Measurements from ENCODE around the gene ARHGAP15.

The ARHGAP15 gene

DNA sequence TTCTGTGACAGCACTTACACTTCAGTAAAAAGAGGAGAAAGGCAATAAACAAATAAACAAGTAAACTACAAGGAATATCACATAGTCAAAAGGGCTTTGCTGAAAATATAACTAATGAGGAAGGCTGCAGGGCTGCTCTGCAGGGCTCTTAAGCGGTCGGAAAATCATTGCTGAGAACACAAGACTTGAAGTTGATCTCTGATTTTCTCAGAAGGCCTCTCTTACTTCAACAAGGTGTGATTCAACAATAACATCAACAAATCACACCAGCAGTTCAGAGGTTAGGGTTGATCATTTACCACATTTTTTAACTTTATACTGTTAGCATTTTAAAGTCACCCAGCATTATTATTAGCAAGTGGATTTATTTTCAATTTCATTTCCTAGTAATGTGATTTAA, 215.6 kb downstream of the ARHGAP15 start:
- no peak for DNase-seq (ENCODE audit: low read depth in 2 of 2)

DNA sequence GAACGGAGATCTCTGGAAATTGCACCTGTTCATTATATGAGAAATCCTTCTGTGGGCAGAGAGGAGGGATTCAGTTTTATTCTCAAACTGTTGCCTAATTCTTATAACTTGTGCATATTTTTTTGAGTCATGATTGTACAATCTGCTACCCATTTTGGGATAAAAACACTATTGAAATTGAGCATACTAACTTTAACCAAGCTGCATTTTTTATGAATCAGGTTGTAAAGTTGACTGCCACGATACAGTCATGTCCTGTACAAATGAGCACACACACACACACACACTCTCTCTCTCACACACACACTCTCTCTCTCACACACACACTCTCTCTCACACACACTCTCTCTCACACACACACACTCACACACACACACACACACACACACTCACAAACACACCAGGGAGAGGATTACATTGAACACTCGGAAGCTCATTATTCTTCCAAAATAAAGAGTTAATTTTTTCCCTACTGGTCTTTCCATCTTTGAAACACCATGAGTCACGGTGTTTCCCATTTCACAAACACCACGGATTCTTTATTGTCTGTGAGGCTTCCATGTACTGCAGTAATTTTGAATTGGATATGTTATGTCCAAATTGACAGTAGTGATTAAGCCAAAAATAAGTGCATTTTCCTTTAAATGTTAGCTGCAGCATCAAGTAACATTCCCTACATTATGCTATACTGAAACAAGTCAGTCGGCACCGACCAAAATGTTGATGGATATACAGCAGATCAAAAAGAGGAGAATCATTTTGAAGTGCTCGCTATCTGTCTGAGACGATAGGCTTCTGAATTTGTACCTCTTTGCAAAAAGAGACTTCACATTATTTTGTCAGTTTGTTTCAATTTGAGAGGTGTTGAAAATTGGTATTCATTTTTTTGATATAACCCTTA, 216.9 kb downstream of the ARHGAP15 start:
- DNase-seq (ENCODE audit: low read depth in 2 of 2), result no peak

DNA sequence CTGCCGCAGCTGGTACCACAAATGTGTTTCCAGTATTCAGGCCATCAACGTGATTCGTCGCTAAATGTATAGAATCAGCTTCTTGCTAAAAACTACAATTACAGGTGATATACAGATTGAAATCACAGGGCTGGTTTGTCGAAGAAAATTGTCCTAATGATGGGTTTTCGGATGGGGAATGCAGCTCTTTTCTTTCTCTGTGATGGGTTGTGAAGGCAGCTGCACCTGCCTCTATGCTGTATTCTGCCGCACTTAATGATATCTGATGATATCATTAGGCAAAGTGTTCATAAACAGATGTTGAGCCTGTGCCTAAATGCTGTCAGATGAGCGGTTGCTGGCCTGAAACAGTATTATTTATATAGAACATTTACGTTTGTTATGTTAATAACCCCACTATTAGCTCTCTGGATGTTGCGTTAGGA, 218.1 kb downstream of the ARHGAP15 start:
- DNase-seq (ENCODE audit: low read depth in 2 of 2), result no peak

DNA sequence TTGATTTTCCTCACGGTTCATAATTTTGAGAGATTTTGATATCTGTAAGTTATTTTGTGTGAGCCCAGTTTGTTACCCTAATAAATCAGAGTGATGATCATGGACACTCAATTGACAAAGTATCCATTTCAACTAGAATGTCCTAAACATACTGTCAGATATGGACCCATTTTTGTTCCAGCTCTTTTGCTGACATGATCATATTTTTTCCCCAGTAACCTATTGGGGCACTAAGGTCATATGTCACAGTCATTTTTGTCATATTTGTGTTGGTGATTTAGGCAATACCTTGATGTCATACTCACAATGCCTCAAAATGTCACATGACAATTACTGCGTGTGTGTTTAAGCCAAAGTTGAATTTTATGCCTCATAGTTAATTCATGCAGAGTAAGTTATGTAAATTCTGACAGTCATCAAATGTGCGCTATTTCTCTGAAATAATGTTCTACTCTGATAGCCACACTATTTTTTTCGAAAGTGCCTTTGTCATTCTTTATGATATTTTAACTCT, 218.7 kb downstream of the ARHGAP15 start:
- DNase-seq (ENCODE audit: low read depth in 2 of 2), result no peak

- DNase-seq (ENCODE audit: low read depth in 2 of 2), result no peak
These were observed 225.0 kb downstream of the ARHGAP15 start for GRCh38 chr2:143354050-143354750.

DNA sequence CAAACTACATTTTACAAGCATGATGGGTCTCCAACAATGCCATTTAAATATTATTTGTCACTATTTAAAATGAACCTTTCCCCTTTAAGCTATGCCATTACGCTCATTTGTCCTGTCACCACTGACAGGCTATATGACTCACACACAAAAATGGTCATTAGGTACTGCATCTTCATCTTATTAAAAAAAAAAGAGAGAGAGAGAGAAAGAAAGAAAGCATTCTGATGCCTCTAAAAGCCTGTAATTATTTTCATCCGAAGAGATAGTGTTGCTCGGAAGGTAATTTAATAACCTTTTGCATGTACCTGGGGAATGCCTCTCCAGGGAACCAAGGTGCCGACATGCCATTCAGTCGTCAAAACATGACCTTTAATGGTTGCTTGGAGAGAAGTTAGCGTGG, 226.7 kb downstream of the ARHGAP15 start:
- no peak for DNase-seq (ENCODE audit: low read depth in 2 of 2)

DNA sequence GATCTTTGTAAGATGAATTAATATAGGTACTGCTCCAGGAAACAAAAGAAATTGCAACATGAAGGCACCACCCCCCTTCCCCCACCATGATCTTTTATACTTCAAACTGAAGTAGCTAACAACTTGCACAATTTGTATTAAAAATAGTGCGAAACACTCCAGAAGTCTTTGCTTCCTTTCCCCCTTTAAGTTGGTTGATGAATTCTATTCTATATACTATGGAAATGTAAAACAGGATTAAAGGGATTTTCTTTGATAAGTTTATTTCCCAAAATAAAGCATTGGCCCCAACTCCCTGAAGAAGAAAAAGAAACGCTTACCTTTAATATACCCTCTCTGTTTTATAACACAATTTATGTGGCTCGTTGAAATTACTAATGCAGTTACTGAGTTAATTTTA, 227.1 kb downstream of the ARHGAP15 start:
- DNase-seq (ENCODE audit: low read depth in 2 of 2), result no peak

DNA sequence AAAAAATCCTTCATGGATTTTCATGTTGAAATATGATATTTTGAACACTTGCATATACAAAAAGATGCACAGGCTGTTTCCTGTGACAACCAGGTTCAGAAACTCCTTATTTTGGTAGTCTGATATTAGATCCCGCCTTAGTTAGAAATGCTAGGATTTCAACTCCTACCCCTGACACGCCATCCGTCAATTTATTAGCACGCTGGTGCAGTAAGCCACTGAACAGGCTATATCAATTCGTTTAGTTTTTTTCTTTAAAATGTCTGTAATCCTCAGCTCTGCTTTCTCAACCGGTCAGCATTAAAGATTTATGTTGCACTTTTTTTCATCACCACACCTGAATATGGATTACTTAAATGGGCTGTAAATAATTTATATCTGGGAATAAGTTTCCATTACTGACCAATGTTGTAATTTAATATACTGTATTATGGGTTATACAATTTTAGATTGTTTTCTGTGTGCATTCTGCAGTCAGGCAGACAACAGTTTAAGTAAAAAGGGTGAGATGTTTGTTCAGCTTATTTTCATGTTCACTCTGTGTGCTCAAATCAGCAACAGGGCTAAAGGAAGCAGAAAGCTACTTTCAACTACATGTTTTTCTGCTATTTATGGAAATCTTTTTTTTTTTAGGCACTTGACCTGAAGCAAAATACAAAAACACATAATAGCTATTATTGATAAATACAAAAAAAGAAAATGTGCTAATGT, 227.7 kb downstream of the ARHGAP15 start:
- DNase-seq (ENCODE audit: low read depth in 2 of 2), result no peak

GRCh38 chr2:143357966-143358365, 228.7 kb downstream of the ARHGAP15 start:
- DNase-seq (ENCODE audit: low read depth in 2 of 2), result no peak

DNA sequence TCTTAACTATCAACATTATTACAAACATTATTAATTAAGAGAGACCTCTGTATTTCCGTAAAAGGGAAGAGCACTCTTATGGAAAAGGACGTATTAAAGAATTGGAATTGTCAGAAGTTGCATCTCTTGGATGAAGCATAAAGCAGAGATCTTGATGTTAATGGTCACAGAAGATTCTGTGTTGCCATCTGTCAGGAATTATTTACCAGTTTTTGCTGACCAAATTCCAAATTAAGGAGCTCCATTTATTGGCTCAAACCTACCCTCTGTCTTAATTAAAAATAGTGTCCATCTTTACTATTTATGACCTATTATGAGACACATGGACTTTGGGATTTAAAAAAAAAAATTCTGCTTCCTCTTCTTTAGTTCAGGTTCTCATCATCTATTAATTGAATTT, 232.1 kb downstream of the ARHGAP15 start:
- DNase-seq (ENCODE audit: low read depth in 2 of 2), result no peak

- DNase-seq (ENCODE audit: low read depth in 2 of 2), result no peak
These were observed 242.4 kb downstream of the ARHGAP15 start for GRCh38 chr2:143371616-143372015.

GRCh38 chr2:143375384-143375880, 246.2 kb downstream of the ARHGAP15 start:
- no peak for DNase-seq (ENCODE audit: low read depth in 2 of 2)

GRCh38 chr2:143378996-143379395, 249.8 kb downstream of the ARHGAP15 start:
- DNase-seq (ENCODE audit: low read depth in 2 of 2), result no peak

- DNase-seq (ENCODE audit: low read depth in 2 of 2), result no peak
These were observed 250.7 kb downstream of the ARHGAP15 start for GRCh38 chr2:143379955-143380354.

- no peak for DNase-seq (ENCODE audit: low read depth in 2 of 2)
These were observed 253.4 kb downstream of the ARHGAP15 start for GRCh38 chr2:143382573-143382972.

- no peak for DNase-seq (ENCODE audit: low read depth in 2 of 2)
These were observed 253.8 kb downstream of the ARHGAP15 start for GRCh38 chr2:143383016-143383415.

DNA sequence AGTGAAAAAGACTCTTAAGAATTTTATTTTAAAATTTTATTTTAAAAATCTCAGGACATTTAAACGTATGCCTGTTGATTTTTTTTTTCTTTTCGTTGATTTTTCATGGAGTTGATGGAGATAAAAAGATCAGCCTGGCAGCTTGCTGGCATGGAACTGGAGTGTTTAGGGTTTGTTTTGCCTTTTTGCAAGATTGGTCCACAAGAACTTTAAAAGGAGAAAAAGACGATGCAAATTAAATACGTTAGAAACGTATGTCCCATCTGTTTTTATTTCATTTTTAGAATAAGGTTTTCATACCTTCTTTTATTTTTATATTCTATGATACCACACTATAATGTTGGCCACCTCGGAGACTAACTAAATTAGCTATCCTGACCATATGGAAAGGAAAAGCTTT, 254.9 kb downstream of the ARHGAP15 start:
- DNase-seq (ENCODE audit: low read depth in 2 of 2), result no peak

GRCh38 chr2:143390171-143390570, 261.0 kb downstream of the ARHGAP15 start:
- DNase-seq (ENCODE audit: low read depth in 2 of 2), result no peak

- DNase-seq (ENCODE audit: low read depth in 2 of 2), result no peak
These were observed 263.1 kb downstream of the ARHGAP15 start for GRCh38 chr2:143392358-143392757.

DNA sequence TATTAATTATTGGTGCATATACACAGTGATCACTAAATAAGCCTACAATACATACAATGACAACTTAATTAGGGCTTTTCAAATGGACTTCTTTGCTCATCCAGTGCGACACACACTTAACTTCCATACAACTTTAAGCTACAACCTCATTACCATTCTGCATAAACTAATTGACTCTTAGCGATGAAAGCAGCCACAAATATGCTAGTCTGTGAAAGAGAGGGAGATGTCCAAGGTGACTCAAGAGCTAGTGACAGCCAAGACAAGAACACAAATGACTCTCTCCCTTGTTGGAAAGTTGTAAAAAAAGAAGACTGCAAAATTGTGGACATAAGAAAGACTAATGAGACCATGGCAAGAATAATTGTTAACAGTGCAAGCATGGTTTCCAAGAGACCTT, 264.8 kb downstream of the ARHGAP15 start:
- DNase-seq (ENCODE audit: low read depth in 2 of 2), result no peak

DNA sequence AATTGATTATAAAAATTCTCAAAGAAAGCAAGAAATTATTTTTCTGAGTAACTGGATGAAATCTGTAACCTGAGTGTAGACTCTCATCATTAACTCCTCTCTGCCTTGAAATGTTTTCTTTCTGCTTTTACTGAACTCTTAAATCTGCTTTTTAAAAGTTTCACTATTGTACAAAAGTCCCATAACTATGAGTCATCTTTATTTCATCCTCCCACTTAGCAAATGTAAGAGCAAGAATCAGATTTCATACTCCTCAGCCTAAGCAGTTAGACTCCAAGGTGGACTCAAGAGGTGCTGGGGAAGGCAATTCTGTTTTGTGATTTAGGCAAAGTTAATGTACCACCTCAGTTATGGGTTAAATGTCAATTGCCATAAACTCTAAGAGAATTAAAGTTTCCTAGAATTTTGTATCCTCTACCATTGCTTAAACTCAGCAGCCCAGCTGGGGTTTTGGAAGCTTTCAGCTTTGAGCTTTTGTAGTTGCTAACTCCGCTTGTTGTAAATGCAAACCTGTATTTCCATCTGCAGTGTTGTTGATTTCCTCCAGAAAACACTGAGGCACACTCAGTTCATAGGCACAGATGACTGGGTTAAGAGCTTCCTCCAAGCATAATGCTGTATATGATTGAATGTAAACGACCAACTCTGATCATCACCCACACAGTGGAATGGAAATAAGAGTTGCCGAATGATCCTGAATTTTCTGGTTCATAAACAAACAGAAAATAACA, 268.8 kb downstream of the ARHGAP15 start:
- DNase-seq (ENCODE audit: low read depth in 2 of 2), result no peak
